Naive thymus-derived CD8-positive, alpha-beta T cell (primary cell): ENCODE data around the gene CSRP1. TPM values are rescaled to one million over a fixed set of nuclear protein-coding genes. Genes with fewer than 3 reads are reported as not detected.
"Not testable (repeated sequence)": the region's sequence is repeated elsewhere in the genome, so short reads cannot be mapped to it uniquely, and the experiment has no call there.

ENCODE experiments used
- ATAC-seq, 2 donors: fragments of 150-1000 bp; cut with Tn5 transposase in 1 of 2; sonication (Bioruptor Pico), chemical (Tn5 transposase) in 1 of 2; 1 replicate in 1 of 2; 2 replicates in 1 of 2; pipeline ENCODE4 v1.10.0; 2021; ENCODE audit warnings: mild to moderate bottlenecking in 2 of 2, moderate library complexity in 2 of 2
- POLR2A ChIA-PET: fragments of 350-600 bp; sonication (Branson Sonifier 250); formaldehyde crosslinking; loops from one replicate; lab custom pipeline; 2021; ENCODE audit warnings: antibody characterized with exemption; lab: Charles Lee
- DNase-seq, 10 donors: peaks; one replicate each; pipeline versions ENCODE4 v3.0.0 to v3.0.0-alpha.2; 2020 to 2022
- H3K27ac Mint-ChIP-seq, 10 donors: one replicate each; pipeline ENCODE4 v1.8.0; 2020 to 2022; ENCODE audit warnings: mild to moderate bottlenecking in 10 of 10, mixed read lengths in 10 of 10, moderate library complexity in 4 of 10, inconsistent platforms in 1 of 10
- H3K27me3 Mint-ChIP-seq, 5 donors: one replicate each; pipeline ENCODE4 v1.8.0; 2021 to 2022; ENCODE audit warnings: mixed read lengths in 5 of 5
- H3K36me3 Mint-ChIP-seq, 3 donors: one replicate each; pipeline ENCODE4 v1.8.0; 2020 to 2022; ENCODE audit warnings: mixed read lengths in 3 of 3, mild to moderate bottlenecking in 2 of 3, inconsistent platforms in 1 of 3
- H3K4me1 Mint-ChIP-seq, 4 donors: one replicate each; pipeline ENCODE4 v1.8.0; 2021 to 2022; ENCODE audit warnings: mixed read lengths in 4 of 4
- H3K4me3 Mint-ChIP-seq, 10 donors: one replicate each; pipeline ENCODE4 v1.8.0; 2020 to 2022; ENCODE audit warnings: mild to moderate bottlenecking in 10 of 10, mixed read lengths in 10 of 10, moderate library complexity in 6 of 10, inconsistent platforms in 1 of 10
- H3K9me3 Mint-ChIP-seq, 9 donors: one replicate each; pipeline ENCODE4 v1.8.0; 2020 to 2022; ENCODE audit warnings: mixed read lengths in 9 of 9, mild to moderate bottlenecking in 3 of 9, inconsistent platforms in 1 of 9, moderate library complexity in 1 of 9
- polyA plus RNA-seq, 3 donors: library from polyadenylated mRNA; unstranded; fragments of 300-500 nt; fragmentation: Illumina TruSeq; gene quantifications; one replicate each; pipeline ENCODE4 v1.2.3, GENCODE V29; 2021
- total RNA-seq, 8 experiments: library from RNA in 2 of 8; stranded (reverse) in 2 of 8; gene quantifications; one replicate each; pipeline ENCODE4 v1.2.3 and lab custom pipeline; 2021 to 2026

Gene CSRP1
- total and polyA plus RNA-seq, 5 experiments from 2014 or later, result 21.8 to 48.2 (median 43.3) TPM

DNA sequence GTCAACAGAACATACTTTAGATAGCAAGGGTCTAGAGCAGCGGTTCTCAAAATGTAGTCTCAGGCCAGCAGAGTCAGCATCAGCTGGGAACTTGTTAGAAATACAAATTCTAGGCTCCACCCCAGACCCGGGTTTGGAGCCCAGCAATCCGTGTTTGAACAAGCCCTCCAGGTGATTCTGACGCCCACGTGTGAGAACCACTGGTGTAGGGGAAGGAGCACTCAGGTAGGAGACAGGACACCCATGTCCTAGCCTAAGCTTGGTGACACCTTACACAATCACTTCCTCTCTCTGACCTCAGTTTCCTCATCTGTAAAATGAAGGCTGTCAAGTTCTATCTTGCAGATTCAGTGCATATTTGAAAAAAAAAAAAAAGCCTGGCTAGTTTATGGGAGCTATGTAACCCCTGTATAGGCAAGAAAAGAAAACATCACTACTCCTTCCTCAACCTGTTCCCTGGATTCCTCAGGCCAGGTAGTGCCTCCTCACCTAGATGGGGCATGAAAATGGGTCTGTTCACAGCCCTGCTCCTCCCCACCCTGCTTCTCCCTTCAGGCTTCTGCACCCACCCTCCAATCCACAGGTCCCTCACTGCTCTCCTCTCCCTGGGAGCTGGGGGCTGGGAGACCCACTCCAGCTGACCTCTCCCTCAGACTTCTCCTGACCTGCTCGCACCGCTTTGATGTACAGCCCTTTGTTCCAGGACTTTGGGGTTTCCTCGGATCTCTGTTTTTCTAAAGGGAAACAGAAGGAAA, 30.8 kb downstream of the CSRP1 start:
- ATAC-seq, result no peak
- H3K4me1 Mint-ChIP-seq, result peaks cover 3 to 14% (median 6%) of the 10 kb centered on the region in 4 donors
- no peak overlapping the region for H3K4me3 Mint-ChIP-seq
- no peak for DNase-seq
- peak overlapping the region in 2 of 10 donors; percentile 37 to 59 for H3K27ac Mint-ChIP-seq
- POLR2A ChIA-PET, result no interaction called here
- H3K27me3 Mint-ChIP-seq, result peaks cover 26 to 77% (median 42%) of the 10 kb centered on the region in 5 donors
- H3K36me3 Mint-ChIP-seq, result peaks cover 0 to 4% (median 0%) of the 10 kb centered on the region in 3 donors
- no peaks in the 10 kb centered on the region for H3K9me3 Mint-ChIP-seq

DNA sequence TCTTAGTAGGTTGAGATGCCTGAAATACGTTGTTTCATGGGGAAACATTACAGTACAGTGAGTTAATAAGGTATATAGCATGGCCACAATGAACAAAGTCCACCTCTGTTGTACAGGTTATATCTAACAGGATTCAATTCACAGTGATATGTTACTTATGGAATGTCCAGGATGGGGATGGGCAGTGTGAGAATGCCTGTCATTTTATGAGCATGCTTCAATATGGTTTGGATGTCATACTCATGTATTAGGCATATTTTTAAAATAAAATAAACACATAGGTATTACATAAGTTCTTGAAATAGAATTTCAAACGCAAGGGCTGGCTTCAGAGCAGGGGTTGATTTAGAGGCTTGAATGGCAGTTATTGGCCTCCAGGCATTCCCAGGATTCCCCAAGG, 31.8 kb downstream of the CSRP1 start:
- H3K27ac Mint-ChIP-seq, result no peak overlapping the region
- POLR2A ChIA-PET, result no interaction called here
- no peak for DNase-seq
- no peak overlapping the region for H3K4me3 Mint-ChIP-seq
- no peaks in the 10 kb centered on the region for H3K9me3 Mint-ChIP-seq
- ATAC-seq, result no peak
- peaks cover 0 to 2% (median 0%) of the 10 kb centered on the region in 3 donors for H3K36me3 Mint-ChIP-seq
- H3K27me3 Mint-ChIP-seq, result peaks cover 31 to 77% (median 44%) of the 10 kb centered on the region in 5 donors
- peaks cover 0 to 5% (median 0%) of the 10 kb centered on the region in 4 donors for H3K4me1 Mint-ChIP-seq

DNA sequence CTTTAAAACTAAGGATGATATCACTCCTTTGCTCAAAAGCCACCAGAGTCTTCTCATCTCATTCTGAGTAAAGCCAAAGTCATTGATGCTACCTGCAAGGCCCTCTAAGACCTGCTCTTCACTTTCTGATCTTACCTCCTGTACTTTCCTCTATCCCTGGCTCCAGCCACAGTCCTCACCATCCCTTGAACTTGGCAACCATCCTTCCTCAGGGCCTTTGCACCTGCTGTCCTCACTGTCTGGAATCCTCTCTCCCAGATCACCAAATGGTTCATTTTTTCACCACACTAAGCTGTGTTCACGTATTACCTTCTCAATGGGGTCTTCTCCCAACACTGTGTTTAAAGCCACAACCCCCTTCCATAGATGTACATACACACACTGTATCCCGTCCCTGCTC, 33.6 kb downstream of the CSRP1 start:
- POLR2A ChIA-PET, result no interaction called here
- peaks cover 30 to 74% (median 46%) of the 10 kb centered on the region in 5 donors for H3K27me3 Mint-ChIP-seq
- no peak overlapping the region for H3K27ac Mint-ChIP-seq
- no peak overlapping the region for H3K4me3 Mint-ChIP-seq
- ATAC-seq (no peak), DNase-seq (no peak)
- H3K4me1 Mint-ChIP-seq, result peaks cover 0 to 5% (median 2%) of the 10 kb centered on the region in 4 donors
- H3K36me3 Mint-ChIP-seq, result peaks cover 0 to 2% (median 0%) of the 10 kb centered on the region in 3 donors
- no peaks in the 10 kb centered on the region for H3K9me3 Mint-ChIP-seq

DNA sequence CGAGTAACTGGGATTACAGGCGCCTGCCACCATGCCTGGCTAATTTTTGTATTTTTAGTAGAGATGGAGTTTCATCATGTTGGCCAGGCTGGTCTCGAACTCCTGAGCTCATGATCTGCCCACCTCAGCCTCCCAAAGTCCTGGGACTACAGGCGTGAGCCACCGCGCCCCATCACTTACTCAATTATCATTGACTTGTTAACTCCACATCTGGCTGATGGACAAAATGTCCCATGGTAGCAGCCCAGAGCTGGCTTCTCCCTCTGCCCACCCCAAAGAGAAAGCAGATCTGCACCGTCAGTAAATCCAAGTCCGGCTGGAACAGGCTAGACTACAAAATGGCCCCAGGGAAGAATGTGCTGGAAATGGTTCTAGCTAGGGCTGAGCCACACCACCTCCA, 34.6 kb downstream of the CSRP1 start:
- Mint-ChIP-seq H3K27me3 (peaks cover 29 to 72% (median 50%) of the 10 kb centered on the region in 5 donors), H3K4me1 (peaks cover 0 to 10% (median 4%) of the 10 kb centered on the region in 4 donors)
- H3K27ac Mint-ChIP-seq, H3K36me3 Mint-ChIP-seq, H3K9me3 Mint-ChIP-seq, DNase-seq, POLR2A ChIA-PET, ATAC-seq, H3K4me3 Mint-ChIP-seq: not testable (repeated sequence)

DNA sequence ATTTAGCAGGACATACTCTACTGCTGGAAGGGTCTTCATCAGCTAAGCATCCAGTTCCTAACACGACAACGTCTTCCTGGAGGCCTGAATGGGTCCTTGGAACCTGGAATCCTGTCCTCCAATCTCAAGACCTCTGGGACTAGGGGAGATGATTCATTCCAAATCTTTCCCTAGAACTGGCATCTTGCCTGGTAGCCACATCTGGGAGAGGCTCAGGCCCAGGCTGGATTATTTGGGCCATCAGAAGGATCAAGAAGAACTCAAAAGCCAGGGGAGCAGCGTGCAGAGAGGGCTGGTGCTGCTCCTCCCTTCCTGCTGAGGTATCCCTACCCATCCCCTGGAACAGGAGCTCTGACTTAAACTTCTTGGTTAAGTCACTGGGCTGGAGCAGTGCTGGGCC, 35.2 kb downstream of the CSRP1 start:
- Mint-ChIP-seq H3K4me3 (no peak overlapping the region), H3K9me3 (no peaks in the 10 kb centered on the region), H3K4me1 (peaks cover 0 to 10% (median 4%) of the 10 kb centered on the region in 4 donors), H3K27me3 (peaks cover 28 to 67% (median 46%) of the 10 kb centered on the region in 5 donors), H3K36me3 (peaks cover 0 to 2% (median 0%) of the 10 kb centered on the region in 3 donors), H3K27ac (no peak overlapping the region)
- POLR2A ChIA-PET, result no interaction called here
- ATAC-seq (no peak), DNase-seq (no peak)

DNA sequence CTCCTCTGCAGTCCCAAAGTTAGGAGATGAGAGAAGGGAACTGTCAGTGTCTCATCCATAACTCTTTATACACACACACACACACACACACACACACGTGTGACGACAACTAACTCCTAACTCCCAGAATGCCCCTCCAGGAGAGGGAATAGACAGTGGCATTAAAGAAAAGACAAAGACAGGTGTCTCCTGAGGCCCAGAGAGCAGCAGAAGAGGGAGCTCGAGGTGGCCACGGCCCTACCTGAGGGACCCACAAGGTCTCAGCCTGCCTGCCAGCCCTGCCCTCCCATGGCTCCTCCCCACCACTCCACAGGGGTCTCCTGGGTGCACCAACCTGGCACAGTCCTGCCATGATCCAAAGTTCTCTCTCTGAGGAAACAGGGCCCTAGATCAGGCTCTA, 36.3 kb downstream of the CSRP1 start:
- Mint-ChIP-seq H3K4me1 (peaks cover 0 to 10% (median 4%) of the 10 kb centered on the region in 4 donors), H3K9me3 (no peaks in the 10 kb centered on the region), H3K36me3 (no peaks in the 10 kb centered on the region), H3K27ac (no peak overlapping the region), H3K4me3 (peak overlapping the region in 1 of 10 donors; percentile 54), H3K27me3 (peaks cover 28 to 59% (median 45%) of the 10 kb centered on the region in 5 donors)
- ATAC-seq (no peak), DNase-seq (no peak)
- POLR2A ChIA-PET, result no interaction called here

DNA sequence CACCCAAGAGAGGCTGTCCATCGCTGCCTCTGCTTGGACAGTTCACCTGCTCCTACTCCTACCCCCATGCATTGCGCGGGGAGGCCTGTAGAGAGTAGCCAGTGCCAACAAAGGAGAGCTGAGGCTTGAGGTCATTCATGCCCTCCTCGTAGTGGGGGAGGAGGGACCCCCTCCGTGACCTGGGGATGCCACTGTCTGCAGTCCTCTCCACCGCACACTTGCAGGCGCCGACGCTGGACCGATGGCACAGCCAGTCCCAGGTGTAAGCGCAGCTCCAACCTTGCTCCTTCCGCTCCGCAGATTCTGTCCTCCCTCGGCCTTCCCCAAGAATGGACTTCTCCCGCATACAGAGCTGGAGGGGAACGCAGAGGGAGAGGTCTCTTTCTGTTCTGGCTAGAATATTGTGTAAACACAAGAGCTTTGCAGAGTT, 37.3 kb downstream of the CSRP1 start:
- POLR2A ChIA-PET, result no interaction called here
- H3K27me3 Mint-ChIP-seq, result peaks cover 26 to 68% (median 45%) of the 10 kb centered on the region in 5 donors

DNA sequence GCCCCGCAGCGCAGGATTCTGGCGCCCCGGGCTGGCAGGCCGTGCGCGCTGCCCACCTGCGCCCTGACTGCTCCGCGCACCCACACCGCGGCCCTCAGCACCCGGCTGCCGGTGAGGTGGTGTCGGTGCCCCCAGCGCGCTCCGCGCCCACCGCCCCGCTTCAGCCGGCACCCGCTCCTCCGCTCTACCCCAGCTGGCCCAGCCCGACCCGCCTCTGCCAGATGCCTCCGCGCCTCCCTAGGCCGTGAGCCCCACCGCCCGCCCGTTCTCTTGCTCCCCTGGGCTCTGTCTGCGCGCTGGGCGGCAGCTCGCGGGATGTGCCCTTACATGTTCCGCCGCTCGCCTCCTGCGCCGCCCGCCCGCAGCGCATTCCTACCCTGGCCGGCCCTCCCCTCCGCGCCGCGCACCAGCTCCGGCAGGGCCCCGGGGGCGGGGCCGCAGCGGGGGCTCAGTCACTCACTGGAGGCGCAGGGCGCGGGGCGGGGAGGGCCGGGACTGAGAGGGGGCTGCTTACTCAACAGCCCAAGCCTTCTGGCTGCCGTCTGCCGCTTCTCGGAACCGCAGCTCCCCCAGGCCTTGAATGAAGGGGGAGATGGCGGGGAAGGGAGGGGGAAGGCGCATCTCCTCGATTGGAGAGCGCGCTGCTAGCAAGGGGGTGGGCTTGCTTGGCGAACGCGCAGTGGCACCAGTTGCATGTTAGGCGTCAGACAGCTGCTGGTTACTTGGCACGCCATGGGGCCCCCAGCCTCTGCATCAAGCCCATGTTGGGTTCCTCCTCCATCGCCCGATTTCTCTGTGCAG, 37.9 kb downstream of the CSRP1 start, which contains the start of gene PHLDA3:
TSS of gene PHLDA3 (minus strand) at position 345 of the 801 bp plus-strand sequence. CDS start 402 bp downstream, outside the sequence.
- peak within 1 kb of the TSS in 9 of 10 donors; percentile 24 to 66 (median 52) for H3K4me3 Mint-ChIP-seq
- peaks cover 25 to 67% (median 44%) of the 10 kb centered on the region in 5 donors for H3K27me3 Mint-ChIP-seq
- no peaks in the 10 kb centered on the region for H3K9me3 Mint-ChIP-seq
- H3K27ac Mint-ChIP-seq, result no peak within 1 kb of the TSS
- POLR2A ChIA-PET, result no interaction called here
- DNase-seq (no peak), ATAC-seq (peak; percentile 28 to 43)
- peaks cover 0 to 10% (median 4%) of the 10 kb centered on the region in 4 donors for H3K4me1 Mint-ChIP-seq
- no peaks in the 10 kb centered on the region for H3K36me3 Mint-ChIP-seq

More for the DNA sequence above, 37.3 kb downstream of the CSRP1 start:
- H3K27ac Mint-ChIP-seq, result no peak overlapping the region
- H3K36me3 Mint-ChIP-seq, result no peaks in the 10 kb centered on the region
- peak overlapping the region in 8 of 10 donors; percentile 24 to 66 (median 44) for H3K4me3 Mint-ChIP-seq
- no peak for ATAC-seq
- DNase-seq, result no peak
- H3K9me3 Mint-ChIP-seq, result no peaks in the 10 kb centered on the region
- H3K4me1 Mint-ChIP-seq, result peaks cover 0 to 10% (median 4%) of the 10 kb centered on the region in 4 donors

DNA sequence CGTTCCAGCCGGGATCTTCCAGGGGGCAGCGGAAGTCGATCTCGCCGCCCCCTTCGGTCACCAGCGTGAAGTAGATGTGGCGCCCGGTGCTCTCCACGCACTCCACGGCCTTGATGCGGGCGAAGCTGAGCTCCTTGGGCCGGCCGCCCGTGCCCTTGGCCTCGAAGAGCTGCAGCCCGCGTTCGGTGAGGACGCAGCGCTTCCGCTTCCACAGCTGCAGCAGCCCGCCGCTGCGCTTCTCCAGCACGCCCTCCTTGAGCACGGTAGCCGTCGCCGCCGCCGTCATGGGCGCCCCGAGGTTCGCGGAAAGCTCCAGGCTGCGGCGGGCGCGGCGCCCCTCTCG, 38.5 kb downstream of the CSRP1 start:
- no peak overlapping the region for H3K27ac Mint-ChIP-seq
- H3K9me3 Mint-ChIP-seq, result no peaks in the 10 kb centered on the region
- no peak for DNase-seq
- H3K36me3 Mint-ChIP-seq, result no peaks in the 10 kb centered on the region
- H3K27me3 Mint-ChIP-seq, result peaks cover 24 to 61% (median 41%) of the 10 kb centered on the region in 5 donors
- peaks cover 0 to 10% (median 4%) of the 10 kb centered on the region in 4 donors for H3K4me1 Mint-ChIP-seq
- no peak for ATAC-seq
- POLR2A ChIA-PET, result no interaction called here
- H3K4me3 Mint-ChIP-seq, result peak overlapping the region in 3 of 10 donors; percentile 6 to 15 (median 10)

DNA sequence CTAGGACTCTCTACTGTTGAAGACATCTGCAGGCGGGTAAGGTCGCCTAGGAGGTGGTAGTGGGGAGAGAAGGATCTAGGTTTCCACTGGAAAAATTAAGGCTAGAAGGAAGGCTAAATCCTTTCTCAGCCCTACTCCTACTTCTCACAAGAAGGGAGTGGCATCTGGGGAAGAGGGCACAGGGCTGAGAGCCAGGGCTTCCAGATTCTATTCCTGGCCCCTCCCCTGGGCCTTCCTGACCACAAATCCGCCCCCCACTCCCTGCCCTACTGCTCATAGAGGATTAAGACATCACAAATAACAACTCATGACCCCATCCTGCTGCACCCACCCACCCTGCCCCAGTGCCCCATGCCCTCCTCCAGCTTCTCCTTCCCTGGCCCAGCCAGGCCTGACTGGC, 40.4 kb downstream of the CSRP1 start:
- H3K36me3 Mint-ChIP-seq, result no peaks in the 10 kb centered on the region
- POLR2A ChIA-PET, result no interaction called here
- H3K4me3 Mint-ChIP-seq, result no peak overlapping the region
- DNase-seq (no peak), ATAC-seq (no peak)
- peaks cover 16 to 46% (median 30%) of the 10 kb centered on the region in 5 donors for H3K27me3 Mint-ChIP-seq
- no peaks in the 10 kb centered on the region for H3K9me3 Mint-ChIP-seq
- peaks cover 0 to 10% (median 4%) of the 10 kb centered on the region in 4 donors for H3K4me1 Mint-ChIP-seq
- H3K27ac Mint-ChIP-seq, result no peak overlapping the region

DNA sequence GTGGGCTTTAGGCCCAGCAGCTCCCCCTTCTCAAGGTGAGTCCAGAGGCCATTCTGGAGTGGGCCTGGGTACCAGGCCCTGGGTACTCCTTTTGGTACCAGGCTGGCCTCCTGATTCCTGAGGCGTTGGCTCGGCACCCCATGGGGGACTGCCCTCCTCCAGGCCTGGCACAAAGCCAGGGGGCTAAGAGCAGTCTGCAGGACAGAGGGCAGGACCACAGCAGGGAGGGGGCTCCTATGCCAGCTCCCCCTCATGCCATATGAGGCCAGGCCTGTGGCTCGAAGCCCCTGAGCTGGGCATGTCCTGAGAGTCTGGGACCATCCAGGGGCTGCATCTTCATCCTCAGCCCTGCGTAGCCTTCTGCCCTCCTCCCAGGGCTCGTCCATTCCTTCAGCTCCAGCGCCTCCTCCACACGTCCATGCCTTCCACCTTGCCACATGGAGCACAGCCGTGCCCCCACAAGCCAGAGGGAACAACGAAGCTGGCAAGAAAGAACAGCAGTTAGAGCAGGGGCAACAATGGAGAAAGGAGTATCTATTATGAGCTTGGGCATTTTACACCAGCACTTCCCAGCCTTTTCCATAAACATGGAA, 41.1 kb downstream of the CSRP1 start:
- no peak for DNase-seq
- Mint-ChIP-seq H3K9me3 (no peaks in the 10 kb centered on the region), H3K36me3 (no peaks in the 10 kb centered on the region), H3K27ac (no peak overlapping the region), H3K4me3 (peak overlapping the region in 1 of 10 donors; percentile 29), H3K4me1 (peaks cover 0 to 10% (median 4%) of the 10 kb centered on the region in 4 donors), H3K27me3 (peaks cover 12 to 39% (median 28%) of the 10 kb centered on the region in 5 donors)
- no peak for ATAC-seq
- POLR2A ChIA-PET, result no interaction called here

DNA sequence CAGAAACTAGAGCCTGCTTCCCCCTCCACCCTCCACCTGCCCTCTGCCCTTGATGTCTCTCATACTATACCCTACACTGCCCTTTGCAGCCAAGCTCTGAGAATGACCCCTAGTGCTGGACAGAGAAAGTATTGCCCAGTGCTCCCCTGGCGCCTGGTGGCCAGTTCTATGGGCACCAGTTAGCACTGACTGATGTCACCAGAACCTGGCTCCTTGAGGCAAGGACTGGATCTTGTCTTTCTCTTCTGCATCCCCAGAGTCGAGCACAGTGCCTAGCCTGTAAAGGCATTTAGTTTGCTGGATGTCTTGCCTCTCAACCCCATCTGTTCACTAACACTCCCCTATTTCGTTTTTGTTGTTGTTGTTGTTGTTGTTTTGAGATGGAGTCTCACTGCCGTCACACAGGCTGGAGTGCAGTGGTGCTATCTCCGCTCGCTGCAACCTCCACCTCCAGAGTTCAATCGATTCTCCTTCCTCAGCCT, 43.8 kb downstream of the CSRP1 start:
- DNase-seq, result no peak

More for the DNA sequence above, 43.8 kb downstream of the CSRP1 start:
- no peak for ATAC-seq
- H3K27ac Mint-ChIP-seq, result no peak overlapping the region
- no peaks in the 10 kb centered on the region for H3K9me3 Mint-ChIP-seq
- H3K27me3 Mint-ChIP-seq, result peaks cover 4 to 25% (median 16%) of the 10 kb centered on the region in 5 donors
- H3K4me3 Mint-ChIP-seq, result no peak overlapping the region
- H3K36me3 Mint-ChIP-seq, result no peaks in the 10 kb centered on the region
- peaks cover 0 to 5% (median 2%) of the 10 kb centered on the region in 4 donors for H3K4me1 Mint-ChIP-seq
- POLR2A ChIA-PET, result no interaction called here
